NCI-H146 (cell line): ENCODE data around the gene HSPH1.
"Not testable (repeated sequence)": the region's sequence is repeated elsewhere in the genome, so short reads cannot be mapped to it uniquely, and the experiment has no call there.

Experiments used
- DNase-seq: peaks from one replicate; lab custom pipeline; 2025; lab: John Stamatoyannopoulos, UW

Gene HSPH1

GRCh38 chr13:31131470-31131961 is 30.2 kb downstream of the HSPH1 start:
- no peak for DNase-seq

- no peak for DNase-seq
Measured at GRCh38 chr13:31129419-31129818, 32.3 kb downstream of the HSPH1 start.

DNA sequence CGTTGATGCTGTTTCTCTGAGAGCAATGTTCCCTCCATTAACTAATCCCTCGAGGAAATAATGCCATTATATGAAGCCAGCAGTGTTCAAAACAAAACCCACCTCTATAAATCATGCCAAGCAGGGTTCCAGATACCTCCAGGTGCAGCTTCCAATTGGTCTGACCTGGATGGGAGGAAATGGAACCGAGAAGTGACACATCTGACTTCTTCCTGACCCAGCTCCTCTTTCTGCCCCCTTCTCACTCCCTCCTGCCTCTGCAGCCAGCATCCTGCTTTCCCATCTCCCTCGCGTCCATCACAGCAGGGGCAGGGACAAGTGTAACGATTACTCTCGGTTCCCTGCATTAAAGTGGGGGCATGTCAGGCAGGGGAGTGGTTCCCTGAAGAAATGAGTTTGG is 37.5 kb downstream of the HSPH1 start:
- DNase-seq, result peak; percentile 35

GRCh38 chr13:31122544-31123260 is 39.0 kb downstream of the HSPH1 start:
- DNase-seq, result no peak

GRCh38 chr13:31122143-31122542 is 39.6 kb downstream of the HSPH1 start:
- DNase-seq, result no peak

- no peak for DNase-seq
Measured at GRCh38 chr13:31121379-31122140, 40.1 kb downstream of the HSPH1 start.

DNA sequence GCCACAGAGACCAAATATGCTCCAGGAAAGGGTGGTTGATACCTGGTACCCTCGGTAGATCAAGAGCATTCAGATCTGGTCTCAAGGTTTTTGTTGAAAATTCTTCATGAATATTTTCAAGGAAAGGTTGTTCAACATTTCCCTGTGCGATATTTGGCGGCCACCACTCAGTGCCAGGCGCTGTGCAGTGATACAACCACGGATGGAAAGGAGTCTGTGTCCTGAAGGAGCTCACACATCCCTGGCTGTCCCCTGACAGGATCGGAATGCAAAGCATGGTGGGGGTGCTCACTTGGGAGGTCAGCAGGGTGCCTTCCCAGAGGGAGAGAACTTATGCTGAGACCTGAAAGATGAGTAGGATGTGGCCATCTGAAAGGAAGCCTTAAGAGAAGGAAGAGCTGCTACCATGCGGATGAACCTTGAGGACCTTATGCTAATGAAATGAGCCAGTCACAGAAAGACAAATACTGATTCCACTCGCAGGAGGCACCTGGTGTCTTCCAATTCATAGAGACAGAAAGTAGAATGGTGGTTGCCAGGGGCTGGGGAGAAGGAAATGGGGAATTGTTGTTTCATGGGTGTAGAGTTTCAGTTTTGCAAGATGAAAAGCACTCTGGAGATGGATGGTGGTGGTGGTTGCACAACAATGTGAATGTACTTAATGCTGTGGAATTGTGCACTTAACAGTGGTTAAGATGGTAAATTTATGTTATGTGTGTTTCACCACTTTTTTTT is 41.6 kb downstream of the HSPH1 start:
- peak; percentile 68 for DNase-seq

GRCh38 chr13:31119526-31119925 is 42.2 kb downstream of the HSPH1 start:
- no peak for DNase-seq

DNA sequence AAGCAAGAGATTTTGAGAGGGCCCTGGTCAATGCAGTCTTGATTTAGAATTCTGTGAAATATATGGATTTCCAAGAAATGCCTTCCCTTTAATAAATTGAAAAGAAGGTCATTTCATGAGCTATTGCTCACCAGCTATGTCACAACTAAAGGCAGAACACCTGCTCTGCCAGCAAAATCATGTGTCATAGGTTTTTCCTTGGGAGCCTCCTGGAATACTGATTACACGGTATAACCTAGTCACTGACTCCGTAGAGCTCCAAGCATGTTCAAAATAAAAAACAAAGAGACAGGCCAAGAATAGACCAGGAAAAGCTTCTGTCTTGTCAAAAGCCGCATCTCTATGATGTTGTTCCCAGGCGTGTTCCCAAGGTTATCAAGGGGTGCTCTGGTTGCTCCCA is 45.5 kb downstream of the HSPH1 start:
- DNase-seq, result no peak

DNA sequence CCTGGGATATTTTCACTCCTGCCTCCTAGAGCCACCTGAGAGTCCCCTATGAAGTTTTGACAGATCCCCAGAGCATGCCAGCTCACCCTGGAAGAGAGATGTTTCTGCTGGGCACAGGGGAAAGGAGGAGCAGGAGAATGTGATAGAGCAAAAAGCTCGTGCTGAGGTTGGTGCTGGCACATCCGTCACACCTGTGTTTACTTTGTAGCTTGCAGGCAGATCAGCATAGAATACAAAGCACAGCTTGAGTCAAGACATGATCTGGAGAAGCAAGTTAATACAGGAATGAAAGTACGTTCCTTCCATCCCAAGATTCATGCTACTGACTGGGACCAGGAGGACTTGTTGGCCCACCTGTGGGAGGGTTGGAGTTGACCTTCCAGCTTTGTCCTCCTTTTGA is 46.1 kb downstream of the HSPH1 start:
- DNase-seq, result peak; percentile 71

GRCh38 chr13:31114641-31115040 is 47.1 kb downstream of the HSPH1 start:
- DNase-seq, result no peak

DNA sequence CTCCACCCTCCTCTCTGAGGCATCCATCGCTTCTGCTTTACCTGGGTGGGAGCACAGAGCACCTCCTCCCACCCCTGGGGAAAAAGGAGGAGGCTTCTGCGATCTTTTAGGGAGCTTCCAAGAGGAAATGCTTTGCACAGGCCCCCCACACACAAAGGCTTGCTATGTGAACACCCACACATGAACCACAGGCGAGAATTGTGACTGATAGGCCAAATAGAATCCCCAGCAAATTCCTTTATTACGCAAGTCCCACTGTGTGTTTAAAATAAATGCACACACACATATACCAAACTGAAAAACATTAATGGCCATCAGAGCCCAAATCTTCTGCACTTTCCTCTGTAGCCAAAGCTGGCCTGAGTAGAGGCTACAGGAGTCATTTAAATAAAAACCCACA is 50.6 kb downstream of the HSPH1 start:
- DNase-seq, result no peak

DNA sequence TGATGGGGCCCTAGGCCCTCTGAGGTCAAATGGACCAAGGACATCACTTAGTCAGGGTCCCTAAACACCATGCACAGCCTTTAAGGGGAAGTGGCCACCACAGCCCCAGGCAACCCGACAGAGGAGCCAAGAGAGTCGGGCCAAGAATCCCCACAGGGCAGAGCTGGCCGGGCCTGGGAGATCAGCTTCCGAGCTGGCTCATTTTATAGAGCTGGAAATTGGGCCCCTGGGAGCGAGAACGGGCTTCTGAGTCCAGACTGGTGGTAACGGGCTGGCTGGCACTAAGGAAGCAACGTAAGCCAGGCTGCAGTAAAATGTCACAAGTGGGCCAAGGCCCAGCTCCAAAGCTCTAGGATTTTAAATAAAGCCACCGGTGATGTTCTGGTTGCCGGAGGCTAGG is 51.1 kb downstream of the HSPH1 start:
- DNase-seq, result no peak

DNA sequence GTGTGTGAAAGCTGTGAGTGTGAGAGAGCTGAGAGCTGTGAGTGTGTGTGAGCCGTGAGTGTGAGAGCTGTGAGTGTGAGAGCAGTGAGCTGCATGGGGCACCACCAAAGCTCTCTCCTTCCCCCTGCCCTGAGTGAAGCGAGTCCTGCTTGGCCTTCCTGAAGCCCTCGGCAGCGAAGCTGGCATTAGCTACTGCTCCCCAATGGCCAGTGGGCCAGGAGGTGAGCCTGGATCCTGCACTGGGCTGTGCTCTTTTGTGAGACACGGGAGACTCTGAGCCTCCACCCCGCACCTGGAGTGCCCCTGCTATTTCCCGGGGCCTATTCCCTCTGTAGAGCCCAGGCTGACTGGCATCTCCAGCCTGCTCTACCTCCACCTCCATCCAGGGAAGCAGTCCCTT is 51.5 kb downstream of the HSPH1 start:
- no peak for DNase-seq

DNA sequence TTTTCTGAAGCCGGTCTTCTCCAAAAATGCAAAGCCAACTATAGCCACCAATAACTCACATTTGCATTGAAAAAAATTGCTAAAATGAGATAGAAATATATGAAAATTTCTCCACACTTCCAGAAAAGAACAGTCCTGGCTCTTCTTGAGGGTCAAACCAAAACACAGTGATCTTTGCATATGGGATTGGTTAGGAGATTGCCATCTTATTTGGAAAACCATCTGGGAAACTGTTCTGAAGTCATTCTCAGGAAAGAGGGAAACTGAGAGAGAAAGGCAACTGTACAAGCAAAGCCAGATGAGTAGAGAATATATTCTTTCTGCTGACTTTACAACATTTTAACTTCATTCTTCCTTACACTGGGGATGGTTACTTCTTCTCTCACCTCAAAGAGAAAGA is 54.6 kb downstream of the HSPH1 start:
- DNase-seq, result no peak

GRCh38 chr13:31105856-31106255 is 55.8 kb downstream of the HSPH1 start:
- DNase-seq, result no peak

DNA sequence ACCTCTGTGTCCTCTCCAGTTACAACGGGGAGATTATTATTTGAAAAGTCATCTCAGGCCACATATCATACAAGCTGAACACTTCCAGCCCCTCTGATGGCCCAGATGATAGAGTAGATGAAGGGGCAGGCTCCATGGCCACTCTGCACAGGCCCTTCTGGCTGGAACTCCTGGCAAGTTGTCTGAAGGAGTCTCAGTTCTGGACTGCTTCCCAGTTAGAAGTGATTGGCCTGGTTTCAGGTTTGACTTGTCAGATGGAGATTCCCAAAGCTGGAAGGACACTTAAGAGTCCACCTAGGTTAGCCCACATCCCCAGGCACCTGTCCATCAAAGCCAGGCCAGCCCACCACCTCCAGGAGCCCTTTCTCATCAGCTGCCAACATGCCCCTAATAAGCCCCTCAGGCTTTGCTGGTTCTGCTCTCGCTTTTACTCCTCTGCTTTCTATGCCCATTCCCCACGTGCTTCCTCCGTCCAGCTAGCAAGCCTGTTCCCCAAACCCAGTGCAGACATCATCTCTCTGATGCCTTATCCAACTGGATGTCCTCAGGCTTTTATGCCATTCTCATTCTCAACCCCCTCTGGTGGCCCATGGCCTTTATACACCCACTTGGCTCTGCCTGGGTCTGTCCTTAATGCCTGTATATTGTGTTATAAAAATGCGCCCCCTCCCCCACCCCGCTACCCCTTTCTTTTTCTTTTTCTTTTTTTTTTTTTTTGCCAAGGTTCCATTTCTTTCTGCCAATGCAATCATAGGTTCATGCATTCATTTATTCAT is 56.5 kb downstream of the HSPH1 start:
- no peak for DNase-seq

GRCh38 chr13:31102905-31103304 is 58.8 kb downstream of the HSPH1 start:
- no peak for DNase-seq

GRCh38 chr13:31101472-31102170 is 60.1 kb downstream of the HSPH1 start:
- DNase-seq, result no peak

DNA sequence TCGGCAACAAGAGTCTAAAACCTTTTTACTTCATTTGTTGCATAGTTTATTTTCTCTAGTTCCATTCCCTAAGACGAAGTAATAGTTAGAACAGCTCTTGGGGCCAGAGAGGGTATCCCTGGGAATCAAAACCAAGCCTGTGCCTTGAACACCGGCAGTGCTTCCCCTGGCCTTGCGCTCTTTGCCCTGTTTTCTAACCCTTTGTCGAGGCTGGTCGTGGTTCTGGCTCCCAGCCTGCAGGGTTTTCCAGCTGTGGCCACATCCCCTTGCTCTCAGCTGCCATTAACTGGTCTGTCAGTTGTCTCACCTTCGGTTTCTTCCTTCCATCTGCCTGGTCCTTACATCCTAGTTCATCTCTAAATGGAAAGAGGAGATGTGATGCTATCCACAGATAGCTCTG is 61.0 kb downstream of the HSPH1 start:
- DNase-seq, result no peak

DNA sequence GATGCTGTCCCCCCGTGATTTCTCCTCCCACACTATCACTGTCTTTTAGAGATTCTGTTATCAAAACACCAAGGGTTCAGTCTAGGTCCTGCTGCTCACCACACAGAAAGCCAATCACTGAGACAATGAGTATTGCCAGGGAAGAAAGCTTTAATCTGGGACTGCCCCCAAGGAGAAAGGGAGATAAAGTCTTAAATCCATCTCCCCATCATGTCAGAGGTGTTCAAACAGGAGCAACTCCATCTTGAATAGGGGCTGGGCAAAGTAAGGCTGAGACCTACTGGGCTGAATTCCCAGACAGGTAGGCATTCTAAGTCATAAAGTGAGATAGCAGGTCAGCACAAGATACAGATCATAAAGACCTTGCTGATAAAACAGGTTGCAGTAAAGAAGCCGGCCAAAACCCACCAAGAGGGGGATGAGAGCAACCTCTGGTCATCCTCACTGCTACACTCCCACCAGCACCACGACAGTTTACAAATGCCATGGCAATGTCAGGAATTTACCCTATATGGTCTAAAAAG is 63.7 kb downstream of the HSPH1 start:
- DNase-seq, result not testable (repeated sequence)
